Measurements from ENCODE around the gene AGAP2.

The AGAP2 gene

GRCh38 chr12:57751788-57752667 lies 13.5 kb upstream of the AGAP2 start, which contains the start of gene CDK4:
Gene CDK4, minus strand, starts transcription at chr12:57752310. Its CDS starts 593 bp downstream, at chr12:57751717.
- peak; percentile 98 for FAIRE-seq

DNA sequence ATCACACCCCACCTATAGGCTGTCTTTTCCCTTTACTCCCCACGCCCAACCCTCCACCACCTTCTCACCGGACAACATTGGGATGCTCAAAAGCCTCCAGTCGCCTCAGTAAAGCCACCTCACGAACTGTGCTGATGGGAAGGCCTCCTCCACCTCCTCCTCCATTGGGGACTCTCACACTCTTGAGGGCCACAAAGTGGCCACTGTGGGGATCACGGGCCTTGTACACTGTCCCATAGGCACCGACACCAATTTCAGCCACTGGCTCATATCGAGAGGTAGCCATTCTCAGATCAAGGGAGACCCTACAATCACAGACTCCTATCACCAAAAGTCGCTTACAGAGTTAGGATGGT lies 12.9 kb upstream of the AGAP2 start:
- no peak for FAIRE-seq

DNA sequence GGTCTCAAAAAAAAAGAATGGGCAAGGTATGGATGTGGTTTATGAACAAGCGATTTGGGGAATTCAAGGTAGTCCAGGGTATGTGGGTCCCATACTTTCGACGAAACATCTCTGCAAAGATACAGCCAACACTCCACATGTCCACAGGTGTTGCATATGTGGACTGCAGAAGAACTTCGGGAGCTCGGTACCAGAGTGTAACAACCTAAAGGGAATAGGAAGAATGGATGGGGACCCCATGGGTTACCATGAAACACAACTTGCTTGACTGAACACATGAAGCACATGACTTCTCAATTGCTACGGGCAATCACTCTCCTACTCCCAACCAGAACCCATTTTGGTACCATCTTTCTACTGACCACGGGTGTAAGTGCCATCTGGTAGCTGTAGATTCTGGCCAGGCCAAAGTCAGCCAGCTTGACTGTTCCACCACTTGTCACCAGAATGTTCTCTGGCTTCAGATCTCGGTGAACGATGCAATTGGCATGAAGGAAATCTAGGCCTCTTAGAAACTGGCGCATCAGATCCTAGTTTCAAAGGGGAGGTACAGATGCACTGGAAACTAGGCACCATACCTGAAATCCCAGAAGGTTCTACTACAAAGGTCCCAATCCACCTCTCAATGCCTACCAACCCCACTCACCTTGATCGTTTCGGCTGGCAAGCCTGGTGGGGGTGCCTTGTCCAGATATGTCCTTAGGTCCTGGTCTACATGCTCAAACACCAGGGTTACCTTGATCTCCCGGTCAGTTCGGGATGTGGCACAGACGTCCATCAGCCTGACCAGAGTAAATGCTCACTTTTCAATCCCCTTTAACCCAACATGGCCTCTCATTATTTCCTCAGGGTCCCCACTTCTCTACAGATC lies 12.3 kb upstream of the AGAP2 start:
- FAIRE-seq = no peak

GRCh38 chr12:57749061-57749460 lies 10.5 kb upstream of the AGAP2 start:
- FAIRE-seq = no peak

DNA sequence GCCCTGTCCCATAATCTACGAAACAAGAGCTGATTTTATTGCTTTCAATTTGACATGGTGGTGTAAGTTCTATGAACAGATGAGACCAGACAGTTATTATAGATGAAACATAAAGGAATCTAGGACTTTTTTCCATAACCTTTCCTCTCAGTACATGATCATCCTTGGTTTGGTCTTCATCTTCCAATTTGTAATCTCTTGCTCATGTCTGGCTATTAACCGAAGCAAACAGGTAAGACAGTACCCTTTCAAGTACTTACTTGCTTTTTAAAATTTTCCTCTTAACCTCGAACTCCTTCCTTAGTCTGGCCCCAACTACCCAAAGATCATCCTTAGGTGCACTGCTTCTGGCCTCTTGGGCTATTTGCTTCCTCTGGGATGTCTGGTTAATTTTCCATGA lies 7.5 kb upstream of the AGAP2 start:
- no peak for FAIRE-seq

DNA sequence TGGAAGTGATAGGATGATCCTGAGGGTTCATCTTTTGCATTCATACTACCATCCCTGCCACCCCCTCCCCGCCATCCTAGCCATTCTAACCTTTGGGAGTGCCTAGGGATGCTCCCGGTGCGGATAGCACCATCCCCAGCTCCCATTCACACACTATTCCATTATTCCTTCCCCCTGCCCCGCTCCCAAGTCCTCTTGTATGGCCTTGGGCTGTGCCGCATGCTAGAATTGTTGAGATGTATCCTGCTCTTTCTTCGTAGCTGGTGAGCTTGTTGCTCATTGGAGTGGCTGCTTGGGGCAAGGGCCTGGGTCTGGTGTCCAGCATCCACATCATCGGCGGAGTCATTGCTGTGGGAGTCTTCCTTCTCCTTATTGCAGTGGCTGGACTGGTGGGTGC lies 6.9 kb upstream of the AGAP2 start:
- no peak for FAIRE-seq

DNA sequence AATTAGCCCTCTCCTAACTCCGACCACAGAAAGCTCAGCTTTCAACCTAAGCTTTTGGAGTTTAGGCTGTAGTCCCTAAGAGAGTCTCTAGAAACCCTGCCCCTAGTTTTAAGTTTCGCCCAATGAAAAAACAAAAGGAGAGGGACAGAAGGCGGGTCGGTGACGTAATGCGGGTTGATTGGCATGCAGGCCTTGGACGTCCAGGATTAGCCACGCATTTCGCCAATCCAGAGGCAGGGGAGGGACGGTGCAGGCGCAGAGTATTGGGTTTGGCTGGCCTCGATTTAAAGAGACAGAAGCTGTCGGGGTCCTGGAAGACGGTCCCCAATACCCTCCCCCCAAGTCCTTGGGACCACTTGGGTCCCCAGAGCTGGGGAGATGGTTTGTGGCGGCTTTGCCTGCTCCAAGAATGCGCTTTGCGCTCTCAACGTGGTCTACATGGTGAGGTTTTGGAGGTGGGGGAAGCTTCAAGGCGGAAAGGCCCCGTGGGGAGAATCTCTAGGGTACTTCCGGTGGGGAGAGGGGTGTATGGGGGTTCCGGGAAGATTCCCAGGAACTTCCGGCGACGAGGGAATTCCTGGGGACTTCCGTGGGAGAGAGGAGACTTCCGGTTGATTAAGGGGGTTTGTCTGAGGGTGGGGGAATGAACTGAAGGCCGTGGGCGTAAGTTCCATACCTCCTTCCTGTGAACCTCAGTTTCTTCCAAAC lies 6.4 kb upstream of the AGAP2 start, which contains the start of gene TSPAN31:
Gene TSPAN31 (plus strand): TSS at position 263 of the 708 bp plus-strand sequence. CDS start 116 bp downstream, at position 379.
- peak; percentile 95 for FAIRE-seq

DNA sequence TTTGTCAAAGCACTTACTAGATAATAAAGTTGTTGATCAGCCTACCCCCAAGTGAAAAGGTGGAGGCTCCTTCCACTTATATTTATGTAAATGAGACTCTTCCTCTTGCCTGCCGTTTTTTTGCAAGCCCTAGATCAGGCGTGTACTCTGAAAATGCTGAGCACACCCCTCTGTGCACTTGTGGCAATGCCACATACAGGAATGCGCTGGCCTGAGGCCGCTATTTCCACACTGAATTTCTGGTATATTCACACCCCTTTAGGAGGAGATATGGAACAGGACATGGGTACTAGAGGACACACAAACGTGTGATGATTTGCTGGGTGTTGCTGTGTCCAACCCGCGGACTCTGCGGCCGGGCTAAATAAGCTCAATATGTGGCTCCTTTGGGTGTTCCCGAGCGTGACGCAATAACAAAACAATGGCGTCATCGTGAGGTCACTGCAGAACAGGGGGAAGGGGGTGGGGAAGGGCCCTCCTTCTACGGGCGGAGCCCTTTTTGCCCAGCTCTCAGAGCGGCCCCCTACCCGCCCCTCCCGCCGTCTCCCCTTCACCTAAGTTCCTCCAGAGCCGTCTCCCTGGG lies 5.7 kb upstream of the AGAP2 start:
- FAIRE-seq = no peak

DNA sequence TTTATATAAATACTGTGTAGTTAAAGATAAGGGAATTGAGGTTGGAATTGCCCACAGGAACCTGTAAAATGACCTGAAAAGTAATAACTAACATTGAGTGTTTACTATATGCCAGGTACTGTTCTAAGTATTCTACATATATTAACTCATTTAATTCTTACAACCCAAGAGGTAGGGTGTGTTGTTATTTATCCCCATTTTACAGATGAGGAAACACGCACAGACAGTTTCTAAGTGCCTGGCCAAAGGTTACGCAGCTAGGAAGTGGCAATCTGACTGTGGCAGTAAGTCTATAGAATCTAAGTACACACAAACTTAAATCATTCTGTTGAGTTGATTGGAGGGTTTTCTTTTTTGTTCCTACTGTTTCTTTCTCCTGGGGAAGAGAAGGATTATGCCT lies 5.2 kb upstream of the AGAP2 start:
- no peak for FAIRE-seq

GRCh38 chr12:57741844-57742738 lies 3.5 kb upstream of the AGAP2 start:
- no peak for FAIRE-seq

DNA sequence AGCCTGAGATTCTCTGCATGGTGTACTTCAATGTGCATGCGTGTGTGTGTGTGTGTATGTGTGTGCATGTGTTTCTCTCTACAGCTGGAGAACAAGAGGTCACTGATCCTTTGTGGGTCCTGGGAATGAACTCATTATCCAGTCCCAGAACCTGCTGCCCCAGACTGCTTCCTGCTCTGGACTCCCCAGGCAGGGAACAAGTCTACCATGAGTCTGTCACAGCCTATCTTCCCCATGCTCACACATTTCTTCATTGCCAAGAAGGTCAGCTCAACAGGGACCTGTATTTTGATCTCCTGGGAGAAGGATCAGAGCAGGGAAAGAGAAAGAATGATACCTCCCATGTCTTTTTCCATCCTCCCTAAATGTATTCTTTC lies 2.9 kb upstream of the AGAP2 start:
- FAIRE-seq = no peak

DNA sequence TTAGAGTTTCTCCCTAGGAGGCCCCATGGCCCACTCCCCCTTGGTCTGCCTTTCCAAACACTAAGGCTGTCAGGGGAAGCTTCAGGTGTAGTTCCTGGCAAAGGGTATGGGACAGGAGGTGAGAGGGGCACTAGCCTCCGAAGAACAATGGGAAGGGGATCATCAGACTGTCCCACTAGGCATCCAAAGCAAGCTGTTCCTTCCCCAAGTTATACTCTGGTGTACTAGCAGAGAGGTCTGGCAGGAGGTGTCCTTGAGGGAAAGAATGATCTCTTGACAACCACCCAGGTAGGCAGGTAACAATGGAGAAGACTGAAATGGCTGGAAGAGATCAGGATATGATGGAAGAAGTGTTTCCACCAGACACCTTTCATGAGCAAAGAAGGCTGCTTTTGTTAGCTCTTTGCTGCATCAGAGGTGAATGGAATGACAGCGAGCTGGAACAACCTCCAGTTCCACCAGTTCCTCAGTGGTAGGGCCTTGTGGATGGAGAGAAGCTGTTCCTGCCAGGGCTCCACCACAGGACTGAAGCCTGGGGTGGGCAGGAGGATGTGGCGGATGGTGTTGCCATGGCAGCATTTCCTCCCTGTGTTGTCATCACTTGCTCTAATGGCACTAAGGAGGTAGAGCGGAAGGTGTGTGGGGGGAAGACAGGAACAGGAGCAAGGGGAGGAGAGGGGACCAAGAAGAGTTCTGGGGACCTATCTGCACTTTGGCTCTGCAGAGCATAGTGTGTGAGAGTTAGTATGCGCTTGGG lies 2.3 kb upstream of the AGAP2 start:
- no peak for FAIRE-seq

DNA sequence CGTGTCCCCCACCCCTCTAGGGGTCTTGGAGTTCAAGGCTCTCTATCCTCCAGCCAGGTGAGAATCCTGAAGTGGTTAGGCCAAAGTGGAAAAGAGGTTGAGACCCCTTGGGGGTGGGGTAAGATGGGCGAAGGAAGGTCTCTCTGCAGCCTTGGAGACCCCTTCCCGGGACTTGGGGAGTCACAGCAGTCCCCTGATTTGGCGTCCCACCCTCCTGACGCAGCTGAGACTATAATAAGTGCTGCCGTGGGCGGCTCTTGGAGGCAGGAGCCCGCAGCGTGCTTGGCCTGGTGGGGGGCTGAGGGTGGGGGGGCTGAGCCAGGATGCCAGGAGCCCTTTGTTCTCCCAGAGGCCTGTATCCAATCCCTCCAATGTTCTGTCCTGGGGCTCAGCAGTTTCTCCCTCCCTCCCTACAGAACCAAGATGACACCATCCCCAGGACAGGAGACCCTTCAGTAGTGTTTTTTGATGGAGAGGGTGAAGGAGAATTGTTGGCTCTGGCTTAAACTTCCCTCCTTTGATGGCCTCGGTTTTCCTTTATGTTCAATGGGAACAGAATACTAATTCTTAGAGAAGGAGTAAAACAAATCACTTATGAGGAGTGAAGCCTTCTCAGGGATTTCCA lies 1.5 kb upstream of the AGAP2 start:
- FAIRE-seq = no peak

DNA sequence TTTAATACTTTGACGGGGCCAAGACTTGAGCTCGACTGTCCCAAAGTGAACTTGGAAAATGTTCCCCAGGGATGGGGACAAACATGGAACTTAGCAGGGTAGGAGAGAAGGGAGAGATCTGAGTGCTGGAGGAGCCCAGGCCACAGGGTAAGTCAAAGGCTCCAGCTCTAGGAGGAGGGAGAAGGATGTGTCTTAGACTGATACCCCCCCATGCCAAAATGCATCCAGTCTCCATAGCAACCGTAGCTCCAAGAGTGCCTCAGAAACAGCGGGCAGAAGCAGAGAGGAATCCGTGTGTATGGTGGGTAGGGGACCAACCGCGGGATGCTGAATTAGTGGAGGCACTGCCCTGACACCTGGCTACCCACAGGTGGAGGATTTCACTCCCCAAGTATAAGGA lies 845 bp upstream of the AGAP2 start:
- no peak for FAIRE-seq

GRCh38 chr12:57737467-57738460 lies 778 bp downstream of the AGAP2 start:
- no peak for FAIRE-seq

- no peak for FAIRE-seq
These were observed 1.6 kb downstream of the AGAP2 start for GRCh38 chr12:57736741-57737466.

- FAIRE-seq = no peak
These were observed 2.4 kb downstream of the AGAP2 start for GRCh38 chr12:57735952-57736740.
